GM12878 (cell line): ENCODE measurements around the gene ZNF260. TPM values are rescaled to one million over a fixed set of nuclear protein-coding genes. Genes with fewer than 3 reads are reported as not detected.

Experiments
- ATAC-seq: fragments of 200-7000 bp; cut with Tn5 transposase; 3 replicates; pipeline ENCODE4 v1.9.1; 2020; ENCODE audit warnings: mild to moderate bottlenecking, moderate library complexity
- BruUV-seq: library from RNA; stranded (reverse); fragments of 400-500 nt; replicated peaks from 2 replicates; lab custom pipeline; 2021; lab: Mats Ljungman, UMichigan
- CTCF ChIA-PET: fragments of 300-600 bp; sonication (Branson Sonifier 250); formaldehyde crosslinking; extraction: SDS; loops from one replicate; lab custom pipeline; 2021; ENCODE audit warnings: inconsistent platforms; lab: Yijun Ruan, JAX
- POLR2A ChIA-PET: fragments of 350-600 bp; formaldehyde crosslinking; extraction: SDS; loops from one replicate; lab custom pipeline; 2021; ENCODE audit warnings: inconsistent platforms; lab: Charles Lee
- RAD21 ChIA-PET: fragments of 300-600 bp; sonication (Branson Sonifier 250); formaldehyde crosslinking; loops from one replicate; lab custom pipeline; 2023; ENCODE audit warnings: antibody characterized with exemption; ENCODE audit not compliant: unreplicated experiment; lab: Charles Lee
- SMC1A ChIA-PET: fragments of 300-600 bp; sonication (Branson Sonifier 250); formaldehyde crosslinking; loops from one replicate; lab custom pipeline; 2023; ENCODE audit not compliant: unreplicated experiment, uncharacterized antibody; lab: Charles Lee
- DNase-seq: peaks from one replicate; pipeline ENCODE4 v3.0.0-alpha.2; 2011; ENCODE audit warnings: low read depth, low spot score
- FAIRE-seq: peaks from 3 replicates; lab custom pipeline; 2011; peaks lifted over from hg19 to GRCh38; lab: Jason Lieb, UNC
- H2AFZ ChIP-seq: 2 replicates; pipeline ENCODE4 v1.6.0; 2011; ENCODE audit warnings: low read depth, low read length, control low read depth; ENCODE audit not compliant: control insufficient read depth
- H3K27ac ChIP-seq: 2 replicates; pipeline ENCODE4 v1.5.1; 2011; ENCODE audit warnings: control low read depth; ENCODE audit not compliant: control insufficient read depth, insufficient read depth
- H3K27me3 ChIP-seq, 2 experiments: replicated peaks in 1 of 2; 2 replicates each; pipeline versions ENCODE4 v1.6.0 to v1.6.1; 2011; ENCODE audit warnings: low read length in 1 of 2; ENCODE audit not compliant: control insufficient read depth in 2 of 2, insufficient read depth in 2 of 2
- H3K36me3 ChIP-seq, 2 experiments: 2 replicates each; pipeline ENCODE4 v1.5.1; 2011; ENCODE audit warnings: low read length in 1 of 2; ENCODE audit not compliant: control insufficient read depth in 2 of 2, insufficient read depth in 2 of 2
- H3K4me1 ChIP-seq: 2 replicates; pipeline ENCODE4 v1.6.1; 2011; ENCODE audit warnings: mild to moderate bottlenecking, low read length, moderate library complexity, mixed read lengths; ENCODE audit not compliant: control insufficient read depth, insufficient read depth
- H3K4me2 ChIP-seq: 2 replicates; pipeline ENCODE4 v1.6.0; 2011; ENCODE audit warnings: control low read depth; ENCODE audit not compliant: control insufficient read depth, insufficient read depth
- H3K4me3 ChIP-seq: fragments of 200-600 bp; sonication (generic); 2 replicates; pipeline ENCODE4 v1.5.1; 2016
- H3K79me2 ChIP-seq: 2 replicates; pipeline ENCODE4 v1.6.0; 2011; ENCODE audit warnings: low read length; ENCODE audit not compliant: control insufficient read depth, insufficient read depth
- H3K9ac ChIP-seq: 2 replicates; pipeline ENCODE4 v1.8.0; 2011; ENCODE audit warnings: low read length, control low read depth, mixed read lengths; ENCODE audit not compliant: control insufficient read depth, insufficient read depth
- H3K9me3 ChIP-seq: replicated peaks from 3 replicates; pipeline ENCODE4 v1.5.1; 2011; ENCODE audit warnings: mild to moderate bottlenecking, low read length; ENCODE audit not compliant: control insufficient read depth, insufficient read depth
- H4K20me1 ChIP-seq: 2 replicates; pipeline ENCODE4 v1.6.0; 2011; ENCODE audit not compliant: control insufficient read depth, insufficient read depth
- E2F4 ChIP-seq: IDR thresholded peaks from 2 replicates; pipeline ENCODE4 v1.6.1; 2012; ENCODE audit warnings: low read depth, low read length, improper control_type of control experiment
- EED ChIP-seq: sonication (generic); IDR thresholded peaks from 2 replicates; pipeline ENCODE4 v1.6.1; 2016; ENCODE audit warnings: antibody characterized with exemption, low read depth
- HDAC6 ChIP-seq: fragments of 200-600 bp; sonication (generic); IDR thresholded peaks from one replicate; pipeline ENCODE4 v1.8.0; 2017; ENCODE audit warnings: antibody characterized with exemption; ENCODE audit not compliant: unreplicated experiment
- HDGF ChIP-seq: fragments of 450-650 bp; IDR thresholded peaks from 2 replicates; pipeline ENCODE4 v1.6.1; 2016; ENCODE audit warnings: antibody characterized with exemption
- NBN ChIP-seq: fragments of 450-650 bp; IDR thresholded peaks from 2 replicates; pipeline ENCODE4 v1.6.1; 2016
- POU2F2 ChIP-seq: IDR thresholded peaks from 3 replicates; pipeline ENCODE4 v1.6.1; 2011; ENCODE audit warnings: low read depth, mild to moderate bottlenecking, low read length, borderline replicate concordance
- RELB ChIP-seq: fragments of 450-650 bp; IDR thresholded peaks from 2 replicates; pipeline ENCODE4 v1.6.1; 2017; ENCODE audit warnings: low read depth, mild to moderate bottlenecking, moderate library complexity
- SREBF1 ChIP-seq: IDR thresholded peaks from 2 replicates; pipeline ENCODE4 v1.6.1; 2012; ENCODE audit warnings: mild to moderate bottlenecking, low read length
- ZBTB11 ChIP-seq: fragments of 450-650 bp; formaldehyde crosslinking; IDR thresholded peaks from 2 replicates; pipeline ENCODE4 v1.5.0; 2022; ENCODE audit warnings: mild to moderate bottlenecking, missing genetic modification characterization
- ZBTB33 ChIP-seq: fragments of 450-650 bp; IDR thresholded peaks from 2 replicates; pipeline ENCODE4 v1.6.1; 2017; ENCODE audit warnings: mild to moderate bottlenecking
- WGBS: methylation state at CpG from one replicate; pipeline ENCODE4 v1.1.6; 2016; ENCODE audit warnings: low lambda C conversion rate; ENCODE audit not compliant: insufficient replicate concordance, insufficient coverage; ENCODE audit errors: missing lambda C conversion rate; 5-methylcytosine and 5-hydroxymethylcytosine counted together
- in situ Hi-C: fragments of 300-500 bp; cut with MboI; formaldehyde crosslinking; loops from 9 replicates; pipeline ENCODE4 v1.14.3; 2018; ENCODE audit warnings: mixed read lengths
- intact Hi-C: fragments of 100-400 bp; cut with micrococcal nuclease; formaldehyde crosslinking; loops from one replicate; pipeline ENCODE4 v1.14.2; 2022; ENCODE audit not compliant: unreplicated experiment
- polyA plus RNA-seq, 11 experiments: library from polyadenylated mRNA; depleted of rRNA in 4 of 11; unstranded in 6 of 11; stranded (reverse) in 5 of 11; fragments of >200 nt; fragmentation: Nextera tagmentation in 4 of 11; fragmentation: Illumina TruSeq in 1 of 11; extraction: Ambion mirVana in 4 of 11; extraction: Trizol in 1 of 11; gene quantifications; 1 replicate in 1 of 11; 2 replicates in 10 of 11; pipeline versions ENCODE4 v1.2.1 to v1.2.3, GENCODE V29; 2011 to 2016; ENCODE audit warnings: inconsistent platforms in 2 of 11, missing spikeins in 2 of 11, low read depth in 1 of 11
- total RNA-seq, 4 experiments: library from RNA; depleted of rRNA in 3 of 4; stranded (reverse); fragments of >200 nt in 3 of 4; fragmentation: Illumina TruSeq in 1 of 4; extraction: Trizol in 1 of 4; gene quantifications; 2 replicates each; pipeline versions ENCODE4 v1.2.1 to v1.2.3, GENCODE V29; 2013 to 2021

ZNF260 gene
- total and polyA plus RNA-seq, 10 of the 15 experiments (the other 5 are each of a cell fraction or from before 2014, with no cell fraction given) = 1.9 to 9.7 (median 7.1) TPM

GRCh38 chr19:36482876-36483275 lies 45.2 kb downstream of the ZNF260 start:
- Histone ChIP-seq H3K27me3 (no peaks in the 10 kb centered on the region), H3K79me2 (peaks cover under 1% of the 10 kb centered on the region; the same call in 1 of the 2 replicates), H3K4me1 (no peaks in the 10 kb centered on the region), H3K9ac (no peak overlapping the region), H2AFZ (no peak overlapping the region), H4K20me1 (no peaks in the 10 kb centered on the region), H3K27ac (no peak overlapping the region), H3K4me2 (no peak overlapping the region), H3K9me3 (peaks cover 6% of the 10 kb centered on the region; the same call in 2 of the 3 replicates), H3K4me3 (no peak overlapping the region), H3K36me3 (no peaks in the 10 kb centered on the region)
- ChIA-PET POLR2A (no interaction called here), RAD21 (no interaction called here), CTCF (interaction anchor here (0.6 kb wide), 2 partner anchors 135 to 280 kb away, joined by 3 to 4 read pairs; no protein-coding TSS in a partner anchor), SMC1A (no interaction called here)
- in situ Hi-C loops = loop anchor here (10.0 kb wide), 1 partner anchor 368 kb away; the partner anchor contains the start of genes OVOL3, POLR2I and TBCB
- 92% methylated on average over 2 of the region's 2 CpGs for WGBS
- DNase-seq = no peak
- BruUV-seq = no TSS peak
- ATAC-seq = no peak
- no peak for TF ChIP-seq E2F4
- TF ChIP-seq ZBTB33 = no peak
- no peak for TF ChIP-seq HDGF
- no peak for TF ChIP-seq ZBTB11 (CRISPR knock-in tag)
- no peak for TF ChIP-seq POU2F2
- no peak for TF ChIP-seq HDAC6
- TF ChIP-seq RELB = no peak
- no peak for TF ChIP-seq SREBF1
- no peak for TF ChIP-seq NBN
- no peak for TF ChIP-seq EED
- intact Hi-C loops = no loop called here
- FAIRE-seq = no peak
